ENCODE data around the gene SHH.

GRCh38 chr7:155818820-155819168 is 6.5 kb upstream of the SHH start:
- no peak for TF ChIP-seq ZBTB21 (CRISPR knock-in tag; IDR thresholded peaks at IDR 0.05; ENCODE audit: borderline replicate concordance)
- TF ChIP-seq CTCF (IDR thresholded peaks at IDR 0.05): no peak
- TF ChIP-seq CREB1 (CRISPR knock-in tag; IDR thresholded peaks at IDR 0.05): no peak
- TF ChIP-seq MYBL2 (CRISPR knock-in tag; IDR thresholded peaks at IDR 0.05): no peak
- no peak for TF ChIP-seq TCF7 (CRISPR knock-in tag; IDR thresholded peaks at IDR 0.05; ENCODE audit: low read depth)
- TF ChIP-seq NFYB (CRISPR knock-in tag; conservative IDR thresholded peaks at IDR 0.05; ENCODE audit: low read depth): no peak
- TF ChIP-seq ZNF317 (CRISPR knock-in tag; IDR thresholded peaks at IDR 0.05; ENCODE audit: borderline replicate concordance, low read depth): no peak

All from WTC11 (cell line).